HepG2 (cell line): ENCODE results near the gene CD68. TPM values are rescaled to one million over a fixed set of nuclear protein-coding genes. Genes with fewer than 3 reads are reported as not detected.
A peak's percentile ranks its signal among the peaks of the same experiment; 100 is the strongest.

Experiments used
- ASH2L ChIP-seq: fragments of 300-600, 200-600 bp; sonication (generic); IDR thresholded peaks from 2 replicates; pipeline ENCODE4 v1.7.0; 2017; ENCODE audit warnings: low read depth, mild to moderate bottlenecking, moderate library complexity, mixed read lengths, low read length; ENCODE audit not compliant: insufficient read length
- FIP1L1 ChIP-seq: fragments of 200-400 bp; formaldehyde crosslinking; IDR thresholded peaks from 2 replicates; pipeline ENCODE4 v1.6.1; 2018; ENCODE audit warnings: low read depth, mild to moderate bottlenecking, low read length, moderate library complexity, borderline replicate concordance; ENCODE audit not compliant: insufficient read depth
- FUBP1 ChIP-seq: sonication (generic); formaldehyde crosslinking; IDR thresholded peaks from 2 replicates; pipeline ENCODE4 v1.5.1; 2020; ENCODE audit warnings: missing genetic modification reagents, mild to moderate bottlenecking, borderline replicate concordance
- KLF12 ChIP-seq: sonication (generic); formaldehyde crosslinking; IDR thresholded peaks from 2 replicates; pipeline ENCODE4 v1.4.0; 2020; ENCODE audit warnings: missing genetic modification reagents, borderline replicate concordance
- MATR3 ChIP-seq: sonication (generic); formaldehyde crosslinking; IDR thresholded peaks from 2 replicates; pipeline ENCODE4 v1.4.0; 2020; ENCODE audit warnings: missing genetic modification reagents
- MED13 ChIP-seq: sonication (generic); formaldehyde crosslinking; IDR thresholded peaks from 2 replicates; pipeline ENCODE4 v1.5.0; 2020; ENCODE audit warnings: missing genetic modification reagents
- NR2F1 ChIP-seq, 2 experiments: fragments of 450-650 bp in 1 of 2; formaldehyde crosslinking in 1 of 2; IDR thresholded peaks; 2 replicates each; pipeline versions ENCODE4 v1.5.0 to v1.6.1; 2016 to 2020; ENCODE audit warnings: mild to moderate bottlenecking in 1 of 2, missing compliant biosample characterization in 1 of 2, missing genetic modification reagents in 1 of 2, moderate library complexity in 1 of 2
- PREB ChIP-seq: sonication (generic); formaldehyde crosslinking; IDR thresholded peaks from 2 replicates; pipeline ENCODE4 v1.4.0; 2020; ENCODE audit warnings: missing genetic modification reagents
- SKI ChIP-seq: fragments of 450-650 bp; IDR thresholded peaks from one replicate; pipeline ENCODE4 v1.6.1; 2018; ENCODE audit warnings: mild to moderate bottlenecking; ENCODE audit not compliant: partially characterized antibody
- STAG1 ChIP-seq: sonication (generic); formaldehyde crosslinking; IDR thresholded peaks from 2 replicates; pipeline ENCODE4 v1.4.0; 2020; ENCODE audit warnings: missing genetic modification reagents
- TCF12 ChIP-seq, 2 experiments: fragments of 450-650 bp in 1 of 2; sonication (generic) in 1 of 2; formaldehyde crosslinking in 1 of 2; IDR thresholded peaks; 2 replicates each; pipeline versions ENCODE4 v1.6.1 to v1.8.0; 2017 to 2022; ENCODE audit warnings: antibody characterized with exemption in 1 of 2, mild to moderate bottlenecking in 1 of 2, missing genetic modification reagents in 1 of 2, moderate library complexity in 1 of 2
- TEAD3 ChIP-seq: optimal IDR thresholded peaks from 2 replicates; pipeline ENCODE3; 2016; ENCODE audit warnings: borderline replicate concordance
- ZBTB2 ChIP-seq: sonication (generic); formaldehyde crosslinking; IDR thresholded peaks from 2 replicates; pipeline ENCODE4 v1.8.0; 2022; ENCODE audit warnings: low read depth, missing genetic modification reagents
- ZBTB38 ChIP-seq: sonication (generic); formaldehyde crosslinking; IDR thresholded peaks from 2 replicates; pipeline ENCODE4 v1.5.1; 2020; ENCODE audit warnings: mild to moderate bottlenecking, missing genetic modification reagents
- ZNF431 ChIP-seq: sonication (generic); formaldehyde crosslinking; IDR thresholded peaks from 2 replicates; pipeline ENCODE4 v1.9.0; 2022; ENCODE audit warnings: missing genetic modification reagents, low read depth, mild to moderate bottlenecking, borderline replicate concordance
- ZNF619 ChIP-seq: sonication (generic); formaldehyde crosslinking; IDR thresholded peaks from 2 replicates; pipeline ENCODE4 v1.4.0; 2020; ENCODE audit warnings: mild to moderate bottlenecking, missing genetic modification reagents
- ZNF644 ChIP-seq: IDR thresholded peaks from 2 replicates; pipeline ENCODE4 v1.6.1; 2016; ENCODE audit warnings: low read depth
- ZNF687 ChIP-seq: sonication (generic); formaldehyde crosslinking; IDR thresholded peaks from 2 replicates; pipeline ENCODE4 v1.5.1; 2020; ENCODE audit warnings: mild to moderate bottlenecking, missing genetic modification reagents, moderate library complexity
- ZNF766 ChIP-seq: sonication (generic); formaldehyde crosslinking; IDR thresholded peaks from 2 replicates; pipeline ENCODE4 v1.5.0; 2020; ENCODE audit warnings: missing genetic modification reagents, borderline replicate concordance
- polyA plus RNA-seq, 8 experiments: library from polyadenylated mRNA; depleted of rRNA in 3 of 8; stranded (reverse) in 7 of 8; unstranded in 1 of 8; fragments of >200 nt; fragmentation: Illumina TruSeq in 4 of 8; extraction: Trizol in 4 of 8; gene quantifications; 2 replicates each; pipeline versions ENCODE4 v1.2.1 to v1.2.3, GENCODE V29; 2011 to 2016; ENCODE audit warnings: low read depth in 4 of 8, missing spikeins in 1 of 8, mixed read lengths in 1 of 8; ENCODE audit not compliant: insufficient read depth in 1 of 8
- total RNA-seq, 5 experiments: library from RNA; depleted of rRNA; stranded (reverse); fragments of >200 nt; fragmentation: Illumina TruSeq; extraction: Trizol; gene quantifications; 2 replicates each; pipeline ENCODE4 v1.2.3, GENCODE V29; 2016; ENCODE audit warnings: low read depth in 1 of 5

Gene CD68
- total and polyA plus RNA-seq, 2 of the 13 experiments (the other 11 are each of a cell fraction or from before 2014, with no cell fraction given) = 10.3 to 104 TPM

- TF ChIP-seq KLF12 (CRISPR knock-in tag) = 0 out of 2 replicates have a peak, but pooled peaks have one; percentile 31
- TF ChIP-seq ZNF619 (CRISPR knock-in tag) = 0 out of 2 replicates have a peak, but pooled peaks have one; percentile 13
- TF ChIP-seq FUBP1 = no peak
- TF ChIP-seq ZBTB38 = no peak
- peak; percentile 63 for TF ChIP-seq ZNF687 (CRISPR knock-in tag)
- 0 out of 2 replicates have a peak, but pooled peaks have one; percentile 62 for TF ChIP-seq ZBTB2 (CRISPR knock-in tag)
- TF ChIP-seq STAG1 (CRISPR knock-in tag) = 0 out of 2 replicates have a peak, but pooled peaks have one; percentile 10
- no peak for TF ChIP-seq TCF12 (IDR thresholded peaks at IDR 0.05)
- peak; percentile 42; the same call in 1 of the 2 replicates for TF ChIP-seq TCF12 (CRISPR knock-in tag; IDR thresholded peaks at IDR 0.05)
- no peak for TF ChIP-seq ASH2L
- TF ChIP-seq SKI = peak; percentile 8
- TF ChIP-seq NR2F1 (CRISPR knock-in tag; IDR thresholded peaks at IDR 0.05) = 0 out of 4 replicates have a peak, but pooled peaks of 1 of the 2 experiments have one; percentile 23
- TF ChIP-seq MATR3 (CRISPR knock-in tag) = no peak
- TF ChIP-seq PREB (CRISPR knock-in tag) = no peak
- no peak for TF ChIP-seq ZNF644
- TF ChIP-seq FIP1L1 = no peak
- 0 out of 2 replicates have a peak, but pooled peaks have one; percentile 26 for TF ChIP-seq ZNF431 (CRISPR knock-in tag)
- TF ChIP-seq TEAD3 (CRISPR knock-in tag) = peak; percentile 67
- TF ChIP-seq ZNF766 (CRISPR knock-in tag) = no peak
- 0 out of 2 replicates have a peak, but pooled peaks have one; percentile 32 for TF ChIP-seq MED13 (CRISPR knock-in tag)
These were observed 35.2 kb downstream of the CD68 start, which contains the start of gene FXR2 (continued) for GRCh38 chr17:7614425-7615264.
